Right lobe of liver (tissue), 4 donors: Measurements from ENCODE around the gene PXYLP1.

Source experiments
- CTCF ChIP-seq, 4 donors: fragments of 200-600 bp in 3 of 4; fragments of 450-650 bp in 1 of 4; IDR thresholded peaks; one replicate each; pipeline versions ENCODE4 v1.5.1 to v1.8.0; 2016 to 2022; ENCODE audit warnings: antibody characterized with exemption in 4 of 4, mild to moderate bottlenecking in 2 of 4
- POLR2A ChIP-seq: fragments of 450-650 bp; IDR thresholded peaks from one replicate; pipeline ENCODE4 v1.6.1; 2017; ENCODE audit warnings: antibody characterized with exemption, mild to moderate bottlenecking
- donor health status: DM: no; HTN: no; CAD: no.
- donor health status: DM: no; HTN: no; CAD: no.
- donor health status: DM: no; HTN: yes; CAD: no.

- TF ChIP-seq CTCF (IDR thresholded peaks at IDR 0.05) (no peak), POLR2A (no peak)
These were observed 35.4 kb downstream of the PXYLP1 start for GRCh38 chr3:141266797-141267555.
